Measurements from ENCODE around the gene NAV1.
"Not testable (repeated sequence)": the region's sequence is repeated elsewhere in the genome, so short reads cannot be mapped to it uniquely, and the experiment has no call there.

Gene NAV1

DNA sequence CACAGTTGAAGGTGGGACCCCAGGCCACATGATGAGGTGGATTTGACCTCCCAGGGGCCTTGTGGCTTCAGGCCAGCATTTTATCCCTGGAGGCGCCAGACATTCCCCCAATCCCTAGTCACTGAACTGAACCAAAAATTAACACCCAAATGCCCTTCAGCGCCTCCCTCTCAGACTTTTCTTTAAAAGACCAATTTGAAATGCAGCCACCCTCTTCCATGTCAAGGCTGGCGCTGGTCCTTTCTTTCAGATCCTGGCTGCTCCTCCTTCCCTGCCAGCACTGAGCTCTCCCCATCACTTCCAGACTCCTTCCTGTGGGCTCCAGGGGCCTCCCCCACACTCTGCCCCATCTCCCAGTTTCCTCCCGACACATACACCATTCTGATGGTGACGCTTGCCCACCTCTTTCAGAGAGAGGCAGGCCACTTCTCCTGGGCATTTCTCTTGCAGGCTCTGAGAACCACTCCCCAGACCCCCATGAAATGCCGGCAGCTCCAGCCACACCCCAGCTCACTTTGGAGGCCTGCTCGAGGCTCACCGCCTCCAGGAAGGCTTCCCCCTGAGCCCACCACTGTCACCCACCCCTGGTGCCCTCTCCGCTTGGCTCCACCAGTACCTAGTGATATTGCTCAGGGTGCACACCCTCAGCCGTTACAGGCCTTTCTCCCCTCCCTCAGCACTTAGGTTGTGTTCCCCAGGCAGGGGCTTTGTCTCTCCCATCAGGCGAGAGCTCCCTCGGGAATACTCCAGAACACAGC lies 27.0 kb downstream of the NAV1 start:
- no peak for DNase-seq

DNA sequence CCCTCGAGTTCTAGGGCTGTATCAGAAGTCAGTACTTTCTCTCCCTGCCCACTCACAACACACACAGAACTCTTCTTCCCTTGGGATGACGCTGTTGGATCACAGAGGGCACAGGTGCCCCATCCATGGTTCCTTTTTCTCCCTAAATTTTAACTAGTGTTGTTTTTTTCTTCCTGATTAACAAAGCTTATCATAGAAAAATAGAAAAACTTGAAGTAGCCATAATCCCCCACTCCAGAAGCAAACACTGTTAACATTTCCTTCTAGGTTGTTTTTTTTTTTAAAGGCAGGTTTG lies 27.5 kb downstream of the NAV1 start:
- DNase-seq = no peak

DNA sequence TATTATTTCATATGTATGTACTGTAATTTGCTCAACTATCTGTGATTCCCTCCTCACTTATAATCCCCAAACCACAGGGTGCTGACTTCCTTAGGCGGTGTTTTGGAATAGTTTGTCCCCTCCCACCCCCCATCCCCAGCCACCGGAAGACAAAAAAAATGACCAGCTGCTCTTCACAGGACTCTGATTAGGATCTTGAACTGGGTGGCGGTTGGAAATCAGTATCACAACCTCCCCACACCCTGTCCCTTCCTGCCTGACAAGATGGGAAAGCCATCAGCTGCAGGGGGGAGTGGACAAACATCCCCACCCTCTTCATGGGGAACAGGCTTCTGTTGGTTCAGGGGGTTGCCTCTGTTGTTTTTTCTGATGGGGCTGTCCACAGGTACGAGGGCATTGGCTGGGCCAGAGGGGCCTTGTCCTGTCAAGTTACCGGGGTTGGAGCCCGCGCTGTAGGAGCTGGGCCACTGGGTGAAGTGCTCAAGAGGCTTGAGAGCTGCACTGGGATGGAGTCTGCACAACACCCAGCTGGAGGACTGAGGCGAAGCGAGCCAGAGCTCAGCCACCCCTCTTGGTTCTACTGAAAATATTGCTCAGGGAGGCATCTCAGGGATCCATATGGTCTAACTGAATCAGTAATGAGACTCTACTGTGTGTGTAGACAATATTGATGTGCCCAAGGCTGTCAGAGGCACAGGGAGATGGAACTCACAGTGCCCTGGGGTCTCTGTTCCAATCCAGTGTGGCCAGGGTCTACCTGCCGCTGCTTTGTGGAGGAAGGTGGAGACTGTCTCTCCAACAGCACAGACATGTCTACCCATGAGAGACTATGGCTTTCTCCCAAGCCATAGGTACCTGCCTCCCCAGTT lies 28.2 kb downstream of the NAV1 start:
- no peak for DNase-seq

DNA sequence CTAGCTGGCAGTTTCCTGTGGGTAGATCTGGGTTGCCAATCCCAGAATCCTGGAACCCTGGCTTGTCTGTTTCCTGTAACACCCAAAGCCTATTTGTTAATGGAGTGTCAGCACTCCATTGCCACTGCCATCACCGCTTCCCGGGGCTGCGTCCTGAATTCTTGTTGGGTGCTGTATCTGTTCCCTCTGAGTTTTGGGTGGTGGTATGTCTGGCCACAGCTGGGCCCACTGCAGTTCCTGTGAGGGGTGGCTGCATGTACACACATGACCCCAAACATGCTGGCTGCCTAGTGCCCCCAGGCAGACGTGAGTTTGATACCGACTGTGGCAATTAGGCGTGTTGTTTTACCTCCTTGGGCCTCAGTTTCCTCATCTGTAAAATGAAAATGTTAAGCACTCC lies 29.3 kb downstream of the NAV1 start:
- DNase-seq = no peak

DNA sequence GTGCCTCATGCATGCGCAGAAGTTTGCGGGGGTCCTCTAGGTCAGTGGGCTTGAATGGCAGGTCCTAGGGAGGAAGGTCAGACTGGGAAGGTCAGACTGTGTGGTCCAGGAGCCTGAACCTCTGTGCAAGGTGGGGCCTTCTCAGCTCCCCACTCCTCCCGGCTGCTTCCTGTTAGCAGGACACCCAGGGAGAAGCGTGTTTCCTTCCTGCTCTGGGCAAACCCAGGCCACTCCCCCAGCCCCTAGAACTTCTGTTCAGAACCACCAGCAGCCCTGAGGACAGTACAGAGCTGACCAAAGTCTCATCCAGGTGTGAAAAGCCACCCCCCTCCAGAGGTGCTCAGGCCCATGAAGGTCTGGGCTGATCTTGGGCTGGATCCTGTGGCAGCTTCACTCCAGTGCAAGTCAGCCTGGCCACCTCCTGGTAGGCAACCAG lies 29.9 kb downstream of the NAV1 start:
- DNase-seq = no peak

DNA sequence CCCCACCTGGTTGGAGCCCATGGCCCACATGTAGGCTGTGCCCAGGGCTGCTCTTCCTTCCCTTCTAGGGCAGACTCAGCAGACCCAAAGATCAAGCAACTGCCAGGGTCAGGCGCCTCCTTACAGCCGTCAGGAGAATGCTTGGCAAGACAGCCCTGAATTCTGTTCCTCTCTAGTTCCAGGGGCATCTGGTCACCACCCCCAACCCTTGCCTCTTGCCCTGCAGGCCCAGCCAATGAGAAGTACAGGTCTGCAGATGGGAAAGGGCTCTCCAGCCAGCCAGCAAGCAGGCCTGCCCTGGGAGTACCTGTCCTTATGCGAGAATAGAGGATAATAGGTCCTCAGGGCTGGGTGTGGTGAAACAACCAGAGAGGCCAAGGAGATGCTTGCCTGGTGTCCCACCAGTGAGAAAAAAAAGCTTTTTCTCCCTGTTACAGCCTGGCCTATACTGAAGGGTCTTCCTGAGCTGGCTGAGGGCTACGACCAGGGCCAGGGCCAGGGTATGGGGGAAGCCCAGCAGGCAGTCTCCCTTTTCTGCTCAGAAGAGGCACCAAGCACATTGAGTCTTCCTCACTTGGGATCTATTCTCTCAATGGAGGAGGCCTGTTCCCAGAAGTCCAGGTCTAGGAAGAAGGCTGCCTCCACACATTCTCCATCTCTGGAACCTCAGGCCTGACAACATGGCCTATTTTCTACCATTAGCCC lies 31.4 kb downstream of the NAV1 start:
- no peak for DNase-seq

DNA sequence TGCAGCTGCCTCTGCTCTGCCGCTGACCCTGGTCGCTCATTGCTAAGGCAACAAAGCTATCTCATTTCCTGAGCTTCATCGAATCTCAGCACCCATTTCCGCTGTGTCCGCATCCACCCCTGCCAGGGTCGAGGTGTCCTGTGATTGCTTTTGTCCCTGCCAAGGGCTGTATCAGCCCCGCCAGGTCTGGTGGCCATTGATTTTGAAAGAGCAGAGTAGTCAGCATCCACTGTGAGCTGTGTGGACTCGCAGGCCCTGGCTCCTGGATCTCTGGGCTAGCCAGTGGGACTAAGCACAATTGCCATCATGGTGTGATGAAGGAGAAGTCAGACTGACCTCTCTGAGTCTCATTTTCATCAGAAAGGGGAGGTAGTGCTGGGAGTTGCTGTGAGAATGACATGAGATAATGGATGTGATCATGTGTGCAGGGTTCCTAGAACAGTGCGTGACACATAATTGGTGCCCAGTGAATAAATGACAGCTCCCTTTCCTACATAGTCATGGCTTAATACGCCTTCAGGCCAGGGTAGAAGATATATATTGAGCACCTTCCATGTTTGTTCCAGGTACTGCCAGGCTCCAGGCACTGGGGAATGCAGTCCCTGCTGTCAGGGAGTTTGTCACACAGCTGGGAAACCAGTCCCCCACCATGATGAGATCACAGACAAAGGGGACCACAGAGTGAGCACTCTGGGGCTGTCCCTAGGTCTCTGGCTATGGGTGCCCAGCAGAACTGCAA lies 32.1 kb downstream of the NAV1 start:
- peak; percentile 51 for DNase-seq

DNA sequence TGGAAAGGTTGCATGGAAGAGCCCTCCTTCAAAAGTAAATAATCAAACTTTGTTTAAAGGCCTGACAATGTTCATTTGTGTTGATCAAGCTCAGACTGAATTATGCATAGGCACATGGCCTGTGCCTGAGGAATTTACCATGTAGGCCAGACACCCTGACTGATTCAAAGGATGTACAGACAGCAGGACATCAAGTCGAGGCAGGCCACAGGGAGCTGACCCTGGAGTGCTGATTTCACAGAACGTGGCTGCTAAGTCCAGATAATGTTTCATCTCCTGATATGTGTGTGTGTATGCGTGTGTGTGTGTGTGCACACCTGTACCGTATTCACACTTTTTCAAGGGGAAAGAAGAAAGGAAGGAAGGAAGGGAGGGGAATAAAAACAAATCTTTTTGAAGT lies 34.1 kb downstream of the NAV1 start:
- DNase-seq = no peak

DNA sequence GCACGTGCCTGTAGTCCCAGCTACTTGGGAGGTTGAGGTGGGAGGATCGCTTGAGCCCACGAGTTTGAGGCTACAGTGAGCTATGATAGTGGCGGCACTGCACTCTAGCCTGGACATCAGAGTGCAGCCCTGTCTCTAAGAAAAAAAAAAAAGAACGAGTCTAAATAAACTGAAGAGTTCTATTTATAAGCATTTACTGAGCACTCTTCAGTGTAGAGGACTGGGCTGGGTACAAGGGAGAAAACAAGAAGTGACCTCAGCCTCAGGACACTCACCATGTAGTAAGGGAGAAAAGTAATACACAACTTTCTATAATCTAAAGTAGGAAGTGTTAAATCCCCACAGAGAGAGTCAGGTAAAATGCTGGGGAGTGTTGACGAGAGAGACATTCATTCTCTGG lies 35.0 kb downstream of the NAV1 start:
- no peak for DNase-seq

DNA sequence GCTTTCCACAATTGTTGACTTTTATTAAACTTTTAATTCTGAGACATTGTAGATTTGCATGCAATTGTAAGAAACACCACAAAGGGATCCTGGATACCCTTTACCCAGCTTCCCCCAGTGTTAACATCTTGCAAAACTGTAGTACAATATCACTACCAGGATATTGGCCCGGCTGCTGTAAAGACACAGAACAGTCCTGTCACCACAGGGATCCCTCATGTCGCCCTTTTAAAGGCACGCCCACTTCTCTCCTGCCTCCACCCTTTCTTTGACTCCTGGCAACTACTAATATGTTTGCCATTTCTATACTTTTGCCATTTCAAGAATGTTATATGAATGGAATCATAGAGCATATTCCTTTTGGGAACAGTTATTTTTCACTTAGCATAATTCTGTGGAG lies 37.0 kb downstream of the NAV1 start:
- DNase-seq = no peak

DNA sequence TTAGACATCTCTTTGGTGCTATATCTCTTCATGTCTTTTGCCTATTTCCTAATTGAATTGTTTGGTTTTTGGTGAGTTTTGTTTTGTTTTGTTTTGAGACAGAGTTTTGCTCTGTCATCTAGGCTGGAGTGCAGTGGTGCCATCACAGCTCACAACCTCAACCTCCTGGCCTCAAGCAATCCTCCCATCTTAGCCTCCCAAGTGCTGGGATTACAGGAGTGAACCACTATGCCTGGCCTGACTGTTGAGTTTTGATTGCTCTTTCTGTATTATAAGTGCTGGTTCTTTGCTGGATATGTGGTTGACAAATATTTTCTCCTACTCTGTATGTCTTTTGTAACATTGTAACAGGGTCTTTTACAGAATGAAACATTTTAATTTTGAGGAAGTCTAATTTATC lies 38.0 kb downstream of the NAV1 start:
- DNase-seq = no peak

DNA sequence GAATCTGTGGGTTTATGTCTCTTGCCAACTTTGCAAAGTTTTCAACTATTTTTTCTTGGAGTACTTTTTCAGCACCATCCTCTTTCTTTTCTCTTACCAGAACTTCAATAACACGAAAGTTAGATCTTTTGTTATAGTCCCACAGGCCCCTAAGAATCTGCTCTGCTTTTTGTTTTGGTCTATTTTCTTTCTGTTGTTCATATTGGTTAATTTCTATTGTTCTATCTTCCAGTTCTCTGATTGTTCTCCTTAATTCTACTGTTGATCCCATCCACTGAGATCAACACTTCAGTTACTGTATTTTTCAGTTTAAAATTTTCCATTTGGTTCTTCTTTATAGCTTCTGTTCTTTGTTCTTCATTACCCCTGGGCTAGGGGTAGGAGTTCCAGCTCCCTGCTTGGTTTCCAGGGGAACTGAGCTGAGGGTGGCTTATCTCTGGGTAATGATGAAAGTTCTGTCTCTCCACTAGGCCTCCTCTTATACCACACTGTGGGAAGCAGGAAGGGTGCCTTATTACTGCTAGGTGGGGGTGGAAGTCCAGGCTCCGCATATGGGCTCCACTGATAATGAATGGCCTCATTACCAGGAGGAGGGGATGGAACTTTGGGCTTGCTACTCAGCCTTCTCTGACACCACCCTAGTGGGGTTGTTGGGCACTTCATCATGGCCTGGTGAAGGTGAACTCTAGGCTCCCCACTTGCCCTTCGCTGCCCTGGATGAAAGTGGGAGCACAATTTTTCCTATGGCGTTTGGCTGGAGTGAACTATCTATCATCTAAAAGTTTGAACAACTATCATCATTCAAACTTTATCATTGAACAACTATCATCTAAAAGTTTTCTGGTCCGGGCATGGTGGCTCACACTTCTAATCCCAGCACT lies 39.3 kb downstream of the NAV1 start:
- DNase-seq = no peak

DNA sequence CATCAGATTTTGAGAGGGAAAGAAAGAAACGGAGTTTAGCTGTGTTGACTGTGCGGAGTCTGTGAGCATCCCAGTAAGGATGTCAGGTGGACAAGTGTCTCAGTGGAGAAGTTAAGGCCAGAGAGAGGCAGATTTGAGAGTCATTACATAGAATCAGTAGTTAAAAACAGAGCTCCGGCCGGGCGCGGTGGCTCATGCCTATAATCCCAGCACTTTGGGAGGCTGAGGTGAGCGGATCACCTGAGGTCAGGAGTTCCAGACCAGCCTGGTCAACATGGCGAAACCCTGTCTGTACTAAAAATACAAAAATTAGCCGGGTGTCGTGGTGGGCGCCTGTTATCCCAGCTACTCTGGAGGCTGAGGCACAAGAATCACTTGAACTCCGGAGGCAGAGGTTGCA lies 42.4 kb downstream of the NAV1 start:
- not testable (repeated sequence) for DNase-seq

DNA sequence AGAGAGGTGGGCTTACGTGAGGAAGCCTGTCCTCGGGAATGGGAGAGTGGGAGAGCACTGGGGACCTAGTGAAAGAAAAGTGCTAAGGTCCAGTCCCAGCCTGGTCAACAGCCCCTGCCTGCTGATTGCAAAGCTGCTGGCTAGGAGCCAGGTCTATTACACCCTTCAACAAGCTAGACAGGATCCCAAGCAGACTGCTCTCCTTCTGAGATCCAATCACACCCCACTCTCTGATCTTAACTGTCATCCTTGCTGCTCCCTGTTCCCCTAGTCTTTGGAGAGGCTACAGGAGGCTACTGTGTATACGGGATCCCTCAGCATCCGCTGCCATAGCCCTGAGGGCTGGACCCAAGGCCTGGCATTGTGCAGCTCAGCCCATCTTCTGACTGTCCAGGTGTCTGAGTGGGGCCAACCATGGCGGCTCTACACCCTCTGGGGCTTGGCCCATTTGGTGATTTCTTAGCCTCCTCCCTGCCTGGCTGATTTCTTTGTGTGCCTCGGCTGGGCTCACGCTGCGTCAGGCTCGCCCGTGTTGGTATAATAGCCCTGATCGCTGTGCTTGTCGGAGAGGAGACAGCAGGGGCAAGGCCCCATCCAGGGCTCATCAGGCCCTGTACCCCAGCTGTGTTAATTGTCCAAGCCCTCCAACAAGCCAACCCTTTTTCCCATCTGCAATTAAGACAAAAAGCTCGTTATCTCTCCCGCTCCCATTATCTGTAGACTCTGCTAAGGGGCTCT lies 43.9 kb downstream of the NAV1 start:
- peak; percentile 69 for DNase-seq

DNA sequence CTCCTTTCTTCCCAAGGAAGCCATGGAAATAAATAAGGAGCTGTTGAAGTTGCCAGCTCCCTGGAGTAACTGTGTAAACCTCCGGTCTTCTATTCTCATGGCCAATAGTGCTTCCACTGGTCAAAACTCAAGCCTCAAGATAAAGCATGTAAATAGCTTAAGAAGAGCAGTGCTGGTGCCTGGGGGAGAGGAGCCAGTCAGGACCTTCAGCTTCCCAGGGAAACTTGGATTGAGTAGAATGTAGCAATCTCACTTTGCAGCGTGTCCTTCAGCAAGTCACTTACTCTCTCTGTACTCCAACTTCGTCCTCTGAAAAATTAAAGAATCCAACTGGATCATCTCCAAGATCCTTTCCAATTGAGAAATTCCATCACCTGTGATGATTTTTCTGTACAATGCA lies 44.7 kb downstream of the NAV1 start:
- DNase-seq = no peak

DNA sequence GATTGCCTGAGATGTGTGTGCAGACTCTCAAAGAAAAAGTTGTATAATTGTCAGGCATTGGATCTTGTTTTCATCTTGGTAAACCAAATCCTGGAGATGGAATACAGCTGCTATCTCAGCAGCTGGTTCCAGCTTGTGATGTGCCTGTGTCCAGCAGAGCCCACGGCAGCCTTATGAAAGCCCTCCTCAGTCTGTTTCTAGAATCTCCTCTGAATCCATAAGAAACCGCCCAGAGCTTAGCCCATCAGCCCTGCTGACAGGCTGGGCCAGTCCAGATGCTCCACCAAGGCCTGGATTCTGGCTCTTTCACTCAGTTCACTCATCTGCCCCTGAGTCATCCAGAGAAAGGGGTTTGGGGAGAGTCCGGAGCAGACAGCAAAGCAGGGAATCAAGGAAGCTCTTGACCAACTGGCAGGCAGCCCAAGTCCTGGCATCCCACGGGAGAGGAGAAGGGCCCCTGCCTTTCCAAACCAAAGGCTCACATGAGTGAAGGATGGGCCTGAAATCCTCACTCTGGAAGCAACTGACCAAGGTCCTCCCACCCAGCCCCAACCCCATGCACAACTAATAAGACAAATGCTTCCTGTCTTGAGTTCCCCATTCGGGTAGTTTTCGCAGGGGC lies 45.7 kb downstream of the NAV1 start:
- DNase-seq = peak; percentile 25

DNA sequence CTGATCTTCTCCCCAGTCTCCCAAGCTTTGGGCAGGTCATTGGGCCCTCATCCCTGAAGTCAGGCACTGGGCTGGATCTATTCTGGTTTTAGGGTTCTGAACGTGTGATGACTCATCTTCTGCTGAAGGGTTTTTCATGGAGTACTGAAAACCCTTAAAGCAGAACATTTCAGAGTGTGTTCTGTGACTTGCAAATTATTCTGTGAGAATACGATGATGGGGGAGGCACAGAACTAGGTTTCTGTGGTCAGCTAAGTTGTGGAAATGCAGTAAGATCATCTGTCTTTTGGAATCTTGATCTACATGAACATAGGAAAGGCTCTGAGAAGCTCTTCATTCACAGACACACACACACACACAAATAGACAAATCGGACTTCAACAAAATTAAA lies 46.2 kb downstream of the NAV1 start:
- DNase-seq = no peak

DNA sequence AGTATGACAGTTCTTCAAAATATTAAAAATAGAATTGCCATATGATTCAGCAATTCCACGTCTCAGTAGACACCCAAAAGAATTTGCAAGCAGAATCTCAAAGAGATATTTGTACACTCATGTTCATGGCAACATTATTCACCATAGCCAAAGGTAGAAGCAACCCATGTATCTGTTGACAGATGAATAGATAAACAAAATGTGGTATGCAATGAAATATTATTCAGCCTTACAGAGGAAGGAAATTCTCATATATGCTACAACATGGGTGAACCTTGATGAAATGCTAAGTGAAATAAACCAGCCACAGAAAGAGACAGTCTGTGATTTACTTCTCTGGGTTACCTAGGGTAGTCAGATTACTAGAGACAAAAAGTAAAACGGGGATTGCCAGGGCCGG lies 47.0 kb downstream of the NAV1 start:
- no peak for DNase-seq

DNA sequence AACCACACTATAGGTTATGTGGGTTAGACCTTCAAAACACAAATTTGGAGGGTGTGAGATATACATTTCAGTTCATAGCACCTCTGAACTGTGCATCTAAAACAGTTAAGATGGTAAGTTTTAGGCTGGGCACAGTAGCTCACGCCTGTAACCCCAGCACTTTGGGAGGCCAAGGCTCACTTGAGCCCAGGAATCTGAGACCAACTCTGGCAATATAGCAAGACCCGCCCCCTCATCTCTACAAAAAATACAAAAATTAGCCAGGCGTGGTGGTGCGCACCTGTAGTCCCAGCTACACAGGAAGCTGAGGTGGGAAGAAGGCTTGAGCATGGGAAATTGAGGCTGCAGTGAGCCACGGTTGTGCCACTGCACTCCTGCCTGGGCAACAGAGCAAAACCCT lies 47.9 kb downstream of the NAV1 start:
- no peak for DNase-seq

DNA sequence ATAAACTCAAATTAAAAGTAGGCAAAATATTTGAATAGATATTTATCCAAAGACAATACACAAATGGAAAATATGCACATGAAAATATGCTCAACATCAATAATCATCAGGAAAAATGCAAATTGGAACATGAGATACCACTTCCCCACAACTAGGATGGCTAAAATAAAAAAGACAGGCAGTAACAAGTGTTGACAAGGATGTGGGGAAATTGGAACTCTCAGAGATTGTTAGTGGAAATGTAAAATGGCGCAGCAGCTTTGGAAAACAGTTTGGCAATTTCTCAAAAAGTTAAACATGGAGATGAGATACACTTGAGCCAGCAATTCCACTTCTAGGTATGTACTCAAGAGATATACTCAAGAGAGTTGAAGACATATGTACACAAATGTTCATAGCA lies 48.8 kb downstream of the NAV1 start:
- DNase-seq = no peak

Measured in eye (tissue), 1 donor.